HTR-8/SVneo (cell line): Measurements from ENCODE around the gene SMARCC2.

Source experiments
- DNase-seq: peaks from one replicate; pipeline ENCODE4 v3.0.0; 2011; ENCODE audit warnings: low spot score, mixed read lengths; ENCODE audit not compliant: insufficient read length
- FAIRE-seq: peaks from 2 replicates; lab custom pipeline; 2011; peaks lifted over from hg19 to GRCh38; lab: Jason Lieb, UNC

Gene SMARCC2

GRCh38 chr12:56189099-56189917, at the start of gene SMARCC2:
TSS of gene SMARCC2 (minus strand) at chr12:56189483. CDS start at chr12:56189461, 22 bp downstream.
- FAIRE-seq = no peak
- DNase-seq = peak; percentile 84

GRCh38 chr12:56237552-56237951, 48.3 kb upstream of the SMARCC2 start:
- DNase-seq = no peak
- no peak for FAIRE-seq

GRCh38 chr12:56236985-56237384, 47.7 kb upstream of the SMARCC2 start:
- FAIRE-seq = no peak

GRCh38 chr12:56236091-56236490, 46.8 kb upstream of the SMARCC2 start:
- DNase-seq (no peak), FAIRE-seq (no peak)

More at GRCh38 chr12:56236985-56237384, 47.7 kb upstream of the SMARCC2 start:
- DNase-seq = no peak

- no peak for FAIRE-seq
- no peak for DNase-seq
Observed at GRCh38 chr12:56234746-56235436, 45.6 kb upstream of the SMARCC2 start.

GRCh38 chr12:56231184-56231582, 41.9 kb upstream of the SMARCC2 start:
- FAIRE-seq = no peak
- DNase-seq = no peak

- DNase-seq (no peak), FAIRE-seq (no peak)
Observed at GRCh38 chr12:56230432-56231183, 41.3 kb upstream of the SMARCC2 start.

GRCh38 chr12:56229916-56230431, 40.7 kb upstream of the SMARCC2 start, which contains the start of gene SLC39A5:
TSS of gene SLC39A5 (plus strand) at chr12:56230051. CDS start at chr12:56231275, 1,224 bp downstream.
- DNase-seq = no peak
- no peak for FAIRE-seq

- DNase-seq (no peak), FAIRE-seq (no peak)
Observed at GRCh38 chr12:56229082-56229481, 39.8 kb upstream of the SMARCC2 start.

GRCh38 chr12:56224954-56225353, 35.7 kb upstream of the SMARCC2 start:
- DNase-seq = no peak
- no peak for FAIRE-seq

GRCh38 chr12:56224102-56224701, 34.9 kb upstream of the SMARCC2 start, which contains the start of gene NABP2:
TSS of gene NABP2 (plus strand) at chr12:56224342. CDS start at chr12:56224857, 515 bp downstream.
- DNase-seq = peak; percentile 99
- peak; percentile 80 for FAIRE-seq

- DNase-seq (no peak), FAIRE-seq (no peak)
Observed at GRCh38 chr12:56223571-56224101, 34.4 kb upstream of the SMARCC2 start.

GRCh38 chr12:56222531-56222895, 33.2 kb upstream of the SMARCC2 start:
- DNase-seq (no peak), FAIRE-seq (no peak)

- FAIRE-seq (peak; percentile 86), DNase-seq (peak; percentile 99)
Observed at GRCh38 chr12:56221757-56222530, 32.7 kb upstream of the SMARCC2 start, which contains the start of gene RNF41. TSS of gene RNF41 (minus strand) at chr12:56221922. CDS start at chr12:56214047, 7,875 bp downstream.

GRCh38 chr12:56221232-56221756, 32.0 kb upstream of the SMARCC2 start:
- peak; percentile 71 for DNase-seq
- no peak for FAIRE-seq

- no peak for FAIRE-seq
- DNase-seq = no peak
Observed at GRCh38 chr12:56220611-56221231, 31.4 kb upstream of the SMARCC2 start.

GRCh38 chr12:56219840-56220239, 30.6 kb upstream of the SMARCC2 start:
- FAIRE-seq = no peak

GRCh38 chr12:56216461-56216860, 27.2 kb upstream of the SMARCC2 start:
- no peak for DNase-seq
- FAIRE-seq = no peak

More at GRCh38 chr12:56219840-56220239, 30.6 kb upstream of the SMARCC2 start:
- no peak for DNase-seq
